SU-DHL-6 (cell line): ENCODE measurements around the gene RCOR2.

Source experiments
- H2AFZ ChIP-seq: fragments of 200-600 bp; sonication (generic); 2 replicates; pipeline ENCODE4 v1.6.1; 2014; ENCODE audit warnings: low read depth, mild to moderate bottlenecking, moderate library complexity, mixed read lengths, antibody characterized with exemption, low read length; ENCODE audit not compliant: severe bottlenecking
- H3F3A ChIP-seq: fragments of 200-600 bp; shearing (Covaris generic); 2 replicates; pipeline ENCODE4 v1.6.0; 2016; ENCODE audit warnings: antibody characterized with exemption, mild to moderate bottlenecking; ENCODE audit not compliant: insufficient read depth
- H3K27ac ChIP-seq: fragments of 200-600 bp; sonication (generic); 2 replicates; pipeline ENCODE4 v1.5.1; 2016; ENCODE audit warnings: low read depth, mild to moderate bottlenecking, low read length, moderate library complexity, mixed read lengths
- H3K27me3 ChIP-seq: fragments of 200-600 bp; sonication (generic), shearing (Covaris generic); 2 replicates; pipeline ENCODE4 v1.6.0; 2014; ENCODE audit warnings: mild to moderate bottlenecking, low read length
- H3K36me3 ChIP-seq: fragments of 200-600 bp; sonication (generic); 2 replicates; pipeline ENCODE4 v1.6.1; 2014; ENCODE audit warnings: mild to moderate bottlenecking, low read length, mixed read lengths
- H3K4me2 ChIP-seq: fragments of 300-600, 200-600 bp; shearing (Covaris generic), sonication (generic); 2 replicates; pipeline ENCODE4 v1.6.0; 2014; ENCODE audit warnings: low read length, low read depth, mild to moderate bottlenecking; ENCODE audit not compliant: poor library complexity, severe bottlenecking
- H3K4me3 ChIP-seq: fragments of 200-600 bp; sonication (generic); 2 replicates; pipeline ENCODE4 v1.5.1; 2014; ENCODE audit warnings: antibody characterized with exemption, low read length, mild to moderate bottlenecking, mixed read lengths; ENCODE audit not compliant: insufficient read depth, poor library complexity, severe bottlenecking
- H3K79me2 ChIP-seq: fragments of 200-600 bp; sonication (generic); 2 replicates; pipeline ENCODE4 v1.6.1; 2014; ENCODE audit warnings: mild to moderate bottlenecking, low read length, moderate library complexity; ENCODE audit not compliant: insufficient read depth
- H3K9ac ChIP-seq: fragments of 200-600 bp; sonication (generic); 2 replicates; pipeline ENCODE4 v1.7.0; 2014; ENCODE audit warnings: mild to moderate bottlenecking, low read length
- H3K9me2 ChIP-seq: fragments of 200-600 bp; sonication (generic); replicated peaks from 2 replicates; pipeline ENCODE4 v1.6.1; 2014; ENCODE audit warnings: low read length; ENCODE audit not compliant: insufficient read depth
- H3K9me3 ChIP-seq: fragments of 200-600 bp; sonication (generic); 2 replicates; pipeline ENCODE4 v1.6.1; 2014; ENCODE audit warnings: low read length, mixed read lengths; ENCODE audit not compliant: insufficient read depth
- H4K20me1 ChIP-seq: fragments of 200-600 bp; sonication (generic); 2 replicates; pipeline ENCODE4 v1.6.1; 2014; ENCODE audit warnings: low read depth, mild to moderate bottlenecking, antibody characterized with exemption, low read length, moderate library complexity, mixed read lengths
- CTCF ChIP-seq: fragments of 200-600 bp; sonication (generic); IDR thresholded peaks from one replicate; pipeline ENCODE4 v1.5.1; 2017; ENCODE audit warnings: antibody characterized with exemption, mild to moderate bottlenecking, low read length, moderate library complexity; ENCODE audit not compliant: insufficient read depth, poor library complexity, severe bottlenecking
- EZH2phosphoT487 ChIP-seq: fragments of 200-600 bp; sonication (generic), shearing (Covaris generic); conservative IDR thresholded peaks from 2 replicates; pipeline ENCODE4 v1.6.1; 2018; ENCODE audit warnings: mild to moderate bottlenecking, antibody characterized with exemption, low read length, moderate library complexity, mixed read lengths

Gene RCOR2

GRCh38 chr11:63920939-63921417, 4.0 kb upstream of the RCOR2 start:
- no peaks in the 10 kb centered on the region for H4K20me1 ChIP-seq
- H3K4me2 ChIP-seq: no peak overlapping the region
- H3K9me3 ChIP-seq: no peaks in the 10 kb centered on the region
- H3K27me3 ChIP-seq: no peaks in the 10 kb centered on the region
- TF ChIP-seq EZH2phosphoT487 (no peak), CTCF (peak; percentile 87)
- H3K36me3 ChIP-seq: no peaks in the 10 kb centered on the region
- no peak overlapping the region for H3K4me3 ChIP-seq
- no peak overlapping the region for H3K27ac ChIP-seq
- no peaks in the 10 kb centered on the region for H3F3A ChIP-seq
- H3K79me2 ChIP-seq: no peaks in the 10 kb centered on the region
- no peaks in the 10 kb centered on the region for H3K9me2 ChIP-seq
- no peak overlapping the region for H3K9ac ChIP-seq
- H2AFZ ChIP-seq: no peak overlapping the region

- Histone ChIP-seq H2AFZ (no peak overlapping the region), H3K4me2 (no peak overlapping the region), H3F3A (no peaks in the 10 kb centered on the region), H3K9me2 (no peaks in the 10 kb centered on the region), H3K4me3 (no peak overlapping the region), H3K9me3 (no peaks in the 10 kb centered on the region), H3K79me2 (no peaks in the 10 kb centered on the region), H3K27me3 (no peaks in the 10 kb centered on the region), H4K20me1 (no peaks in the 10 kb centered on the region), H3K36me3 (no peaks in the 10 kb centered on the region), H3K27ac (no peak overlapping the region), H3K9ac (no peak overlapping the region)
- TF ChIP-seq EZH2phosphoT487: no peak
- TF ChIP-seq CTCF: no peak
Observed at GRCh38 chr11:63920126-63920938, 3.4 kb upstream of the RCOR2 start.

DNA sequence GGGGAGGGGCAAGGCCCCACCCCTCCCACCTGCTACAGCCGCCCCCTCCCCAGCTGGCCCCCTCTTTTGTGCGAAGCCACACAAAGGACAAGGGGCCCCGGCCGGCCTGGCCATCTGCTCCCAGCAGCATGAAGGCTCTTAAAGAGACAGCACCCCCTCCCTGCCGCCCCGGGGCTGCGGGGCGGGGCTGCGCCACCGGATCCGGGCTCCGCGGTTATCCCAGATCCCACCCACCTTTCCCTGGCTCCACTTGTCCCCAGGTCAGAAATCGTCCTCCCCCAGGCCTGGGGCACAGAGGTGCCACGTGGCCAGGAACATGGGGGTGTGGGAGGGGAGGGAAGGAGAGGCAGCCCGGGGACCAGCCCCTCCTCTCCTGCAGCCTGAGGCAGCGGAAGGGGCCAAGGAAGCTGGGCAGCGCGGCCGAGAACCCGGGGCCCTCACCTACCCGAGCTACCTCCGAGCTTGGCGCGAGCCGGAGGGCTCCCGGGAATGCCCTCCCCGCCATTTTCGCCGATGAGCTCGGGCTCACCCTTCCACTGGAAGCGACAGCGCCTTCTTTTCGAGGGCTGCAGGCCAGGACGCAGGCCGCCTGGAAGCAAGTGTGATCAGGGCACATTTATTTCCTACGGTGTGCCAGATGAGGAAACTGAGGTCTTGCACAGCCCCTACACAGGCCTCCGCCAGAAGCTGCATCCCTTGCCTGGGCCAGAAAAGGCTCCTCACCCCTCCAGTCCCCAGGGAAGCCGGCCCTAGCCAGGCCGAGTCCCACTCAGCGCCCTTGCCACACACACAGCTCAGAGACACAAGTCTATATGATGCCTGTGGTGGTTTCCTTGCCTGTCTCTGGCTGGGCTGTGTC, 2.5 kb upstream of the RCOR2 start:
- H3K4me3 ChIP-seq: no peak overlapping the region
- TF ChIP-seq CTCF (no peak), EZH2phosphoT487 (no peak)
- no peaks in the 10 kb centered on the region for H3K36me3 ChIP-seq
- no peak overlapping the region for H2AFZ ChIP-seq
- no peaks in the 10 kb centered on the region for H3F3A ChIP-seq
- no peak overlapping the region for H3K9ac ChIP-seq
- no peaks in the 10 kb centered on the region for H3K27me3 ChIP-seq
- no peaks in the 10 kb centered on the region for H3K9me3 ChIP-seq
- H3K9me2 ChIP-seq: no peaks in the 10 kb centered on the region
- no peak overlapping the region for H3K27ac ChIP-seq
- no peaks in the 10 kb centered on the region for H4K20me1 ChIP-seq
- no peaks in the 10 kb centered on the region for H3K79me2 ChIP-seq
- peak overlapping the region; percentile 4 for H3K4me2 ChIP-seq
